ENCODE data around the gene CAT.

CAT gene

DNA sequence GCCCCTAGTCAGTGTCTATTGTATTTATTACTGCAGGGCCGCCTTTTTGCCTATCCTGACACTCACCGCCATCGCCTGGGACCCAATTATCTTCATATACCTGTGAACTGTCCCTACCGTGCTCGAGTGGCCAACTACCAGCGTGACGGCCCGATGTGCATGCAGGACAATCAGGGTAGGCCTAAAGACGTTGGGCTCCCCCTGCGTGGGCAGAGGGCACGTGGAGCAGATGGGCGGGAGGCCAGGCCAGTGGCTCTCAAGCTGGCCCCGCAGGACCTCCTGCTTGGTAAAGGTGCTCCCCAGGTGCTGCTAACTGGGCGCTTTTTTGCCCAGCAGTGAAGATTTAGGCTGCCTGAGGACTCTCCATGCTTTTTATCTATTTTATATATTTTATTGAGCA lies 22.5 kb downstream of the CAT start:
- no peak for DNase-seq

DNA sequence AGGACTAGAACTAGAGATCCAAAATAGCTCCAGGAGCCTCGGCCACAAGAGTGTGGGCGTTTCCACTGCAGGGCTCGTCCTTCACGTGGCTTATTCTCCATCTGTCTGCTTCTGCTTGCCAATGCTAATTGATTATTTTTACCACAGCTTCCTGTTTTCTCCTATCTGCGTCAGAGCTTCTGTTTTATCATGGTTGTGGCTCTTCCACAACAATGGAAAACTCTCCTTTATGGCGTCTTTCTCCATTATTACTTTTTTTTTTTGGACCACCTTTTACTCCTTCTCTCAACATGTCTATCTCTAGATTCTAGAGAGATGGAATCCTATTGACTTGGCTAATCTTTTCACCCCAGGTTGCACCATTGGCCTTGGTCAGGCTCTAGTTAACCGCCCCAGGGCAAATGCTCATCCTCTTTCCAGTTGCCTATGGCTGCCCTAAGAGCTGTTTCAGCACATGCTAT lies 25.9 kb downstream of the CAT start:
- DNase-seq: no peak

DNA sequence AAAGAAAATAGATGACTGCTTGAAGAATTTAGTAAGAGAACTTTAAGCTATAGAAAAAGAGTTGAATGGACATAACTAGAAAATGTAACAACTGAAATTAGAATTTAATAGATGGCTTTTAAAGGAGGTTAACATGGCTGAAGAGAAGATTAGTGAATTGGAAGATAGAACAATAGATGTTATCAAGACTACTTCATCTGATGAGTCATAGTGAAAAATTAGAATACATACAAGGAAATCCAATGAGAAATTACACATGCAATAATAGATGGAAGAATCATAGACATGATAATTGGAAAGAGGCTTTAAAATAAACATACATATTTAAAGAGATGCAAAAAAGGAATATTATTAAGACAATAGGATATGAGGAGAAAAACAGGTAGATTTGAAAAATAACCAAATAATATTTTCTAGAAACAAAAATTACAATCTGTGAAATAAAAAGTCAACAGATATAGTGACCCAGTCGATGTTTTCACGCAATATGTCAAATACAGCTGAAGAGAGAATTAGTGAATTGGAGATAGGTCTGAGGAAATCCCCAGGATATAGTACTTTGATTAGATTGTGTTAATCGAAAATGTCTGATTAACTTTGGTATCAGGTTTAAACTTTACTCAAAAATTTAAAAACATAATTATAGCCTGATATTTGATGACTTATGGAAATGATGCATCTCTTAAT lies 28.2 kb downstream of the CAT start:
- no peak for DNase-seq

DNA sequence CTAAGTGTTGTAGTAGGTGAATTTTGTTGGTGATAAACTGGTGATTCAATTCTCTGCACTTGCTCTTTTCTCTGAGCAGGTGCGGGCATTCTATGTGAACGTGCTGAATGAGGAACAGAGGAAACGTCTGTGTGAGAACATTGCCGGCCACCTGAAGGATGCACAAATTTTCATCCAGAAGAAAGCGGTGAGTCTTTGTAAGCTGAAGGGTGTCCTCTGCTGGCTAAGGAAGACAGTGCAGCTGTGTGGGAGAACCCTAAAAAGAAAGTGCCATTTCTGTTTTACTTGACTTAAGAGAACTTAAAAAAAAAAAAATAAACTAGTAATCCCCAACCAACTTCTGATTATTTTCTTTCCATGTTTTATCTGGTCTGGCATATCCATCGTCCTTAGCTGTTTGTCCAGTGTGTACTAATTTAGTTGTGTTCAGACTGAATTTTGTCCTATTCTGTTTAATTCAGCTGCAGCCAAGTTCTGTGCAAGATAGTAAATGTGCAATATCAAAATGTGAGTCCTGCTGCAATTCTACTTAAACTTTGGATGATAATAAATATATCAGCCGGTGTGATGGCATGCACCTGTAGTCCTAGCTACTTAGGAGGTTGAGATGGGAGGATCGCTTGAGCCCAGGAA lies 29.6 kb downstream of the CAT start:
- no peak for DNase-seq

DNA sequence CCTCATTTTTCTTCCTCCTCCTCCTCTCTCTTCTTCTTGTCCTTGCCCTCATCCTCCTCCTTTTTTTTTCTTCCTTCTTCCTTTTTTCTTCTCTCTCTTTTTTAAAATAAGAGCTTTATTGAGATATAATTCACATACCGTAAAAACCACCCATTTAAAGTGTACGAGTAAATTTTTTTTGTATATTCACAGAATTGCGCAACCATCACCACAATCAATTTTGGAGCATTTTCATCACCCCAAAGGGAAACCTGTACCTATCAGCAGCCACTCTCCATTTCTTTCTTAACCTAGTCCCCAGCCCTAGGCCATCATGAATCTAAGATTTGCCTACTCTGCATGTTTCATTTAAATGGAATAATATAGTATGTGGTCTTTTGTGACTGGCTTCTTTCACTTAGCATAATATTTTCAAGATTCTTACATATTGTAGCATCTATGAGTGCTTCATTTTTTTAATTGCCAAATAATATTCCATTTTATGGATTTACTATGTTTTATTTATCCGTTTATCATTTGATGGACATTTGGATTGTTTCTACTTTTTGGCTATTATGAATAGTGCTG lies 35.0 kb downstream of the CAT start:
- no peak for DNase-seq

DNA sequence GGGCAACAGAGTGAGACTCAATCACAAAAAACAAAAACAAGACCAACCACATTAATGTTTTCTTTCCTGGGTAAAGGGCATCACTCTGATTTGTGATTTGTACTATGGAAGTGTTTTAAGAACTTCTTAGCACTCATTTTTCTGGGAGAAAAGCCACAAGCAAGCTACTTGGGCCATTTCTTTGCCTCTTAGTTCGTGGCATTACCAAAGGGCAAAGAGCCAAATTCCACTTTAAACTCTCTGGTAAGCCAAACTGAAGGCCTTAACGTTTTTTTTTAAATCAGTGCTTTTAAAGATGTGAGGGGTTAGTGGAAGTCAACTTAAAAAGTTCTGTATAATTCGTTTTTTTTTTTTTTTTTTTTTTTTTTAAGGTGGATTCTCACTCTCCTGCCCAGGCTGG lies 36.9 kb downstream of the CAT start:
- no peak for DNase-seq

DNA sequence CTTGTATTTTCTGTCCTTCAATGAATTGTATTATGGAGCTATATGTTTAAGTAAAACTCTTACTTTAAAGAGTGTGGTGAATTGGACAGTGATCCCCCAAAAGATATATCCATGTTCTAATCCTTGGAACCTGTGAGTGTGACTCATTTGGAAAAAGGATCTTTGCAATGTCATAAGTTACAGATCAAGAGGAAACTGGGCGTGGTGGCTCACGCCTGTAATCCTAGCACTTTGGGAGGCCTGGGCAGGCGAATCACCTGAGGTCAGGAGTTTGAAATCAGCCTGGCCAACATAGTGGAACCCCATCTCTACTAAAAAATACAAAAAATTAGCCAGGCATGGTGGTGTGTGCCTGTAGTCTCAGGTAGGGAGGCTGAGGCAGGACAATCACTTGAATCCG lies 38.1 kb downstream of the CAT start:
- DNase-seq: no peak

DNA sequence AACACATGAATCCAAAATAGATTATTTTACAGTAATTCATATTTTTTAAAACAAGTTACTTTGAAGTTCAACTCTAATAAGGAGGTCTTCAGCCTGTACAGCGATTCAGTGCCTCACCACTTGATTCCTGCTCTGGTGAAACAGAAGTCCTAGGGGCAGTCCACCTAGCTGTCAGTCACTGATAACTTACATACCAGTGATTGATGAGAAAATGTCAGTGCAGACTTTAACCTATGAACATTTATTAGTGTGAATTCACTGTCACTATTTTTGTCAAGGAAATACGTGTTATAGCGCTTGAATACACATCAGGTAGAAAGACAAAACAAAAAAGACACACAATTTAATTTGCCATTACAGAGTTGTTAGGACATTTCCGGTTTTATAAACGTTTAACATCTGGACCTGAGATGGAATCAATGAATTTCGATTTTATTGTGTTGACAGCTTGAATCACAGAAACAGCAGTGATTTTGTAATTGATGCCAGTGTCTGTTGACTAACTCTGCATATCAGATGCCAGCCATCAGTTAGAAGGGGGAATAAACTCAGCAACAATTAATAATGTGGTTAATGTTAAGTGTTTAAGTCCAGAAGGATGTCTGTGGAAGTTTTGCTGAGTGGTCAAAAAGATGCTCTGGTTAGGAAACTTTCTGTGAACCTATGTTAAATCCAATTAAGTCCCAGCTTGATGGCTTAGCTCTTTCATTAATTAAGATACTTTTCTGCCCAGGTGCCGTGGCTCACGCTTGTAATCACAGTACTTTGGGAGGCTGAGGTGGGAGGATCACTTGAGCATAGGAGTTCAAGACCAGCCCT lies 40.3 kb downstream of the CAT start:
- no peak for DNase-seq

DNA sequence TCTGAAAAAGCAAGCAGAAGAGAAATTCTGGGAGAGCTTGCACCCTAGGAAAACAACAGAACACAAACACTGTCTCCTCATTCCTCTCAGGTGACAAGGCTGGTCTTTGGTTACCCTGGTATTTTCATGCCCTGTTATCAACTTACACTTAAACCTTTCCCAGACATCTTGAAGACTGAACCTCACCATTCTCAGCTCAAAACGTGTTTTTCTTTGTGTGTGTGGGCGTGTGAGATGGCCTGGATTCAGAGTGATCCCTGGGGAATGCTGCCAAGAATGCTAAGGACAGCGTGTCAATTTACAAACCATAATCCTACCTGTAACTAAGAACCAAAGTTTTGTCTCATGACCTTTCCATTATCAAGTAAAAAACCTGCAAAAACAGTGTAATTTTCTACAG lies 41.6 kb downstream of the CAT start:
- no peak for DNase-seq

DNA sequence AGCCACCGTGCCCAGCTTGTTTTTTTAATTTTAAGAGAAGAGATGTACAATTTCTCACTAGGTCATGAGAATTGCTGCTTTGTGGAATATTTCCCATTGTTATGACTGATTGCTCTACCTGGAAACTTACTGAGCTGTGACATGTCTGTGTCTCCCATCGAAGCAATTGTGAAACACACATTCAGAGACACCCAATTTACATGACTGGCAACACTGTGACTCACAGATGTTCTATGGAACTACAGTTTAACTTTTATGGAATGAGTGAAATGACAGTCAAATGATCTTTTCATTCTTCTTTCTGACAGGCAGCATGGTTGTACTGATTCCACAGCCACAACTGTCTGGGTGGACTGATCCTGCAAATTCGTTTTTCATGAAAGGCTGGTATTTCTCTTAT lies 42.6 kb downstream of the CAT start:
- DNase-seq: no peak

DNA sequence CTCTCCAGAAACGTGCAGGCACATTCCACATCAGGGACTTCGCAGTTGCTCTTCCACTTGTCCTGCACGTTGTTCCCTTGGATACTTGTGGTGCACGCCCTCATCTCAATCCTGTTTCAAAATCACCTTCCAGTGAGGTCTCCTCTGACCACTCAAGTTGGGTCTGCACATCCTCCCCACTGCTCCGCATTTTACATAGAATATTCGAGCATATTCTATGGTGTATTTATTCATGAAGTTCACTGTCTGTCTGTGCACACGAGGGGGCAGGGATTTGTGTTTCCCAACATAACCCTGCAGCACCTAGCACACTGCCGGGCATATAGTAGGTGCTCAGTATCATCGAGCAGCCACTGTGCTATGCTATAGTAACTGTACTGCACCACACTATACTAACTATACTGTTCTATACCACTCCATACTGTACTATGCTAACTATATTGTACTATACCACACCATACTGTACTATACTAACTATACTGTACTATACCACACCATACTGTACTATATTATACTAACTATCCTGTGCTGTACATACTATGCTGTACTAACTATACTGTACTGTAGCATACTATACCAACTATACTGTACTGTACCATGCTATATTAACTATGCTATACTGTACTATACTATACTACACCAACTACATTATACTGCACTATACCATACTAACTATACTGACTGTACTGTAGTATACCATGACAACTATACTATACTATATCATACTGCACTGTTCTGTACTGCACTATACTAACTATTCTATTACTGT lies 44.6 kb downstream of the CAT start:
- DNase-seq: no peak

DNA sequence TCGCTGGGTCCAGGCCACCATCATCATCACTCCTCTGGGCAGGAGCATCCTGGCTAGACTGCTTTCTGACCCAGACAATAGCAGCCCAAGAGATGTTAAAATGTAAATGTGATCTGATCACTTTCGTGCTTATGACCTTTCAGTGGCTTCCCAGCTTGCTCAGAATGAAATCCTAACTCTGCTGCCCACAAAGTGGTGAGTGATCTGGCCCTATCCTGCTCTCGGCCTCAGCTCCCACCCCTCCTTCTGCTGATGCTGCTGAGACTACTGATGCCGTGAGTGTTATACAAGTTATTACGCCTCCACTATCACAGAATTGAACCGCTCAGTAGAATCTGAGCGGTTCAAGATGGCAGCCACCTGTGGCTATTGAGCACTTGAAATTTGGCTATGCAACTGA lies 48.7 kb downstream of the CAT start:
- no peak for DNase-seq

DNA sequence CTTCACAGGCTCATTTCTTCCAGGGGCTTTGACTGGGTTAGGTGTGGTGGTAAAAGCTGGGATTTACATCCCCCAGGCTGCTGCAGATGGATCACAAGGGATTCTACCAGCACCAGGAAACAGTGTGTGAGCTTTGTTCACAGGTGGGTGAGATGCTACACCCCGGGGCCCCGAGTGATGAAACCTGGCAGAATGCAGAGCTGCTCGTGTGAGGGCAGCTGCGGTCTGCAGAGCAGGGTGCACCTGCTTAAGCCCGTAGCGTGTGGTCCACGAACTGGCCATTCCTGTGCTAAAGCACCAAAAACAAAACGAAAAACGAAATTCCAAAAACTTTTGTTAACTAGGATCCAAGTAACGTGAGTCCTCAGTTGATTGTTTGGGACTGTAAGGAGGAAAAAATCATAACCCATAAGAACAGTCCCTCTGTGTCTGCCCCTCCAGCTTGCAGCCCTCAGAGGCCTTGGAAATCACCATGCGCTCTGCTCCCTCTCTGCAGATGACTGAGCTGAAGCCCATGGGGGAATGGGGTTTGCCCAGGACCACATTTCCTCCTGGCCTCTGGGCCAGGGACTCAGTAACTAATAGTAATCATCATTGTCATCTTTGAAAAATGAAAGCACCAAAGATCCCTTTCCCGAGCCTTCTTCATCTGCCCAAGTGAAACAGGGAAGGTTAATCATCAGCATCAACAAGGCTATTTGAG lies 50.3 kb downstream of the CAT start:
- DNase-seq: no peak

DNA sequence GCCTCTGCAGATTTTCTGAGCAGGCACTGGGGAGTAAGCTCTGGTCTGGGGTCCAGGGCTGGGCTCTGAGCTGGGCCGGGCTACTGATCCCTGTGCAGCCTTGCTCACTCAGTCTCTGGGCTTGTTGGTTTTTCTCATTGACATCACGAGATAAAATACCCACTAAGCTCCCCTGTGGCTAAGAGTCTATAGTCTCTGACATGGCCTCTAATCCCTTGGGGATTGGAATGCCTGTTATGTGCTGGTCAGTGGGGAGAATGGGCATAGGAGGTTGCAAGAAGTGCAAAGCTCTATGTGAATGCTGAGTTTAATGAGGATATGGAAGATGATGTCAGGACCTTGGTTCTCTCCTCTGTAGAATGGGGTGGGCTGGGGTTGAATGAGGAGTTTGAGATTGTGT lies 51.6 kb downstream of the CAT start:
- no peak for DNase-seq

DNA sequence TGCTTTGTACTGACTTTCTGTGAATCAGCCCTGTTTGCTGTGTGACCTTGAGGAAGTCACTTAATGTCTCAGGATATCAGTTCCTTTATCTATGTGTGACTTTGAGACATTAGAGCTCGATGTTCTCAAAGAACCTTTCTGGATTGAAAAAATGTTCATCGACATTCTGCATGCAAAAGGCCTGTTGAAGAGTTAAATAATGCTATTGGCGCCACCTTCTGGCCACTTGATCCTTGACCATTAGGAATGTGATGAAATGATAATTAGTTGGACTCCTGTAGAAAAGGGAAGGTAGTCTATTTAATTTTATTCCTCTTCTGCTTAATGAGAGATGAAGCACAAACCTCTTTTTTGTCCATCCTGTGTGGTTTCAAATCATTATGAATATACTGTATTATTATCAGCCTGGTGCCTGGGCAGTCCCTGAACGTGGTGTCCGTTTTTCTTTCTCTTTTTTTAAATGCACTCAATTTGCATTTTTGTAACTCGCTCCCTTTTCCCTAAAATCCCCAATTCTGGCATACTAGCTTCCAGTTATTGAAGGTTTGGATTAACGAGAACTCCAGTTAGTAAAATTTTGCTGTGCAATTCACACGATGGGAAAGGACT lies 54.2 kb downstream of the CAT start:
- no peak for DNase-seq

DNA sequence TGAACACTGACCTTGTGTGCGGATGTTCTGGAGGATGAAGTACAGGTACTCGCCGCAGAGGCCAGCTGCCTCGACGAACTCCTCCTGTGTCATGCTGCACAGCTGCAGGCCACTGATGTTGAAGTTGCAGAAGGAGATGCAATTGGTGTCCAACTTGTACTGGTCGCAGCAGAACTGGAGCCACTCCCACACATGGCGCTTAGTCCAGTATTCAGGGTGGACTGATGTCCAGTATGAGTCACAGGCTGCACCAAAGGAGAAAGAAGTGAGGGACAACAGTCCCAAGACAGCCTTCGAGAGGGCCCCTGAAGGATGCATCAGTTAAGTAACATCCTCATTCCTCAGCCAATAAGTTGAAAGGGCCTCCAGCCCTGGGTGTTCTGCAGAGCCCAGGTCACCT lies 54.7 kb downstream of the CAT start:
- DNase-seq: no peak

DNA sequence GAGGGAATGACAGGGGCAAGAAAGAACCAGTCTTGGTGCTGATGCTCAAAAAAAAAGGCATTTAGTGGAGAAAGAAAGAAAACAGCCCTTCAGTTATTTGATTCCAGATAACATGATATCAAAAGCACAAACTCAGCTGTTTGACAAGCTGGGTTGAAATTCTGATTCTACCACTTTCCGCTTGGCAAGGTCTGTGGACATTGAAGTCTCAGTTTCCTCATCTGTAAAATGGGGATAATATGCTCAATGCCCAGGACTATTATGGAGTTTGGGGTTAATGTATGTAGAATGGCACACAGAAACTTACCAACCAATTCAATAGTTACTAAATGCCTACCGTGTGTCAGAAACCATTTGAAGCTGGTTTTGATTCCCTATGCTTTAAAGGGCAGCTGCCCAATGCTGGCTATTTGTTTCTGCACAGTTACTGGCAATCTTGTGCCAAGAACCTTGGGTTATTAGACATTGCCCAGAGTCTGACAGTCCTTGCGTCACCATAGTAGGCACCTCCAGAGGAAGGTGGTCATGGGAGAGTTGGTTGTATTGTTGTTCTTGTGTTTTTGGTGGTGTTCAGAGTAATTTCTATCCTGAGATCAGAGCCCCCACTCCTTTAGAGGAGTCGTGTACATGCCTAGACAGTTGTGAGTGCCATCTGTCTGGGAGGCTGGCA lies 55.3 kb downstream of the CAT start:
- DNase-seq: no peak

DNA sequence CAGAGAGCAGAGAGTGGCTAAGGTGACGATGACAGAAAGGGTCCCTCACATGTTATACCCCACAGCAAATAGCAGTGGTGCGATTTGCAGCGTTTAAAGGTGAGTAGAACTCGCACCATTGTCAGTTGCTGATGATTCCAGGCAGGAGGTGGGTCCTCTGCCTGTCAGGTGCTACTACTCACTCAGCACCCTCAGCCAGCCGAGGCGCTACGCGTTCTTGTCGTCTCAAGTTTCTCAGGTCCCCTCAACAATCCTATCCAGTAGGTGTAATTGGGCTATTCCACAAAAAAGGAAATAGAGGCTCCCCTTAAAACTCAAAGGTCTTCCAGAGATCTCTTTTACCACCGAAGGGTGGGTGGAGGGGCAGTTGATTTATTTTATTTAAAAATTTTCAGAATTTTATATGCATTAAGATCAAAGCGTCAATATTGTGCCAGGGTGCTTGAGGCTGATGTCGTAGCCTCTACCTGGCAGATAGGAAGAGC lies 56.5 kb downstream of the CAT start:
- no peak for DNase-seq

DNA sequence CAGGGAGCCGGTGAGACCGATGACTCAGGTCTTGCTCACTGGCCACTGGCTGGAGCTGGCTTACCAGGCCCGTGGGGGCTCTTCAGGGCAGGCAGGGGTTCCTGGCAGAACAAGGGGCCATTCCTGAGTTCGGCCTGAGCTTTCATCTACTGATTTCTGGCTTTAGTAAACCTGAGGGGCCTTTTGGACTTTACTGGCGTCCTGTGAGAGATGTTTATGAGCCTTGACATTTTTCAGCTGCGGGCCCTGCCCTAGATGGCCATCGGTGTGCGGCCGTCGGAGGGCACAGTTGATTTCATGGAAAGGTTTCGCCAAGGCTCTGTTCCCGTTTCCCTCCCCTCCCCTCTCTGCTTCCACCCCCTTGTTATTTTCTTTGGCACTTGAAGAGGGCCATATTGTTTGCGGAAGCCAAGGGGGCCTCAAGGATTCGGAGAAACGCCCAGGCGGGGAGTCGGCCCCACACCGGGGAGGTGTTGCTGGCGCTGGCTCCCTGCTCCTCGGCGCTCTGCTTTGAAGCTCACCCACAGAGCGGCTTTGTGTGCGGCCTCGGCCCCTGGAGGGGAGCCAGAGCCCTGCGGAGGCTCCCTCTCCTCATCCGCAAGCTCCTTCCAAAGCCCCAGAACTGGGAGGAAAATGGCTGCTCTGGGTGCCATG lies 57.1 kb downstream of the CAT start:
- no peak for DNase-seq

DNA sequence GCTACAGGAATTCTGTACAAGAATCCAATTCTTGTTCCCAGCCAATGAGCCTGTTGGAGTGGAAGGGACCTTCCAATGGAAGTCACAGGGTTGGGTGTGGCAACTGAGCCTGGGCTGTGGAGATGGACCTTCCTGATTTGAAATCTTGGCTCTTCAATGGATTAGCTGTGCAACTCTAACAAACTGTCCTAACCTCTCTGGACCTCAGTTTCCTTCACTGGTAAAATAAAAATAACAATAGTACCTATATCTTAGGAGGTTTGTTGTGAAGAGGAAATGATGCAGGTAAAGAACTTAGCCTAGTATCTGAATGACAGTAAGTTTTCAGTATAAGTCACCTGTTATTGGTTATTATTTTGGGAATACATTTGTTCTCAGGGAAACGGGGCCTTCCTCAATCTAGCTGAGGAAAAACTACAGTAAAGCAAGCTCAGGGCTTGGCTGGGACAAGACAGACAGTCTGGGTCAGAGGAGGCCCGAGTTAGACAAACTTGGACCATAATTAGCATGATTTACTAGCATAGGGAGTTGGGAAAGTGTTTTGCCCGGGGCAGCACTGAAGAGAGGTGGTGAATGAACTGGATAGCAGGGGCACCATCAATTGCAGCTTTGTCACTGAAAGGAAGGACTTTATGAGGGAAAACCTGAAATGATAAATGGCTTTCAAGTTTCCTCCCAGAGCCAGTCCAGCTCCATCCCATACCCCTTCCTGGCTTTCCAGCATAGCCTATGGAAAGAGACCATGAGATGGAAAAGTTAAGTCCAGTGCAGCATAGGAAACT lies 61.2 kb downstream of the CAT start:
- no peak for DNase-seq

Measured in NCI-H510A (cell line).